GM23338 (cell line): ENCODE data around the gene GPC6. TPM values are rescaled to one million over a fixed set of nuclear protein-coding genes. Genes with fewer than 3 reads are reported as not detected.

Source experiments
- ATAC-seq: fragments of 200-7000 bp; cut with Tn5 transposase; 3 replicates; pipeline ENCODE4 v1.9.1; 2020
- DNase-seq: peaks from one replicate; pipeline ENCODE4 v3.0.0-alpha.2; 2015; ENCODE audit warnings: low spot score
- H2AFZ ChIP-seq: fragments of 200-600 bp; sonication (generic); 2 replicates; pipeline ENCODE4 v1.8.0; 2016; ENCODE audit warnings: antibody characterized with exemption, mild to moderate bottlenecking, moderate library complexity
- H3F3A ChIP-seq: fragments of 200-600 bp; sonication (generic); replicated peaks from 2 replicates; pipeline ENCODE4 v1.8.0; 2017; ENCODE audit warnings: antibody characterized with exemption, mixed run types, low read depth
- H3K27ac ChIP-seq: fragments of 200-600 bp; sonication (generic); 2 replicates; pipeline ENCODE4 v1.6.1; 2016; ENCODE audit warnings: low read depth
- H3K27me3 ChIP-seq: fragments of 200-600 bp; sonication (generic); 2 replicates; pipeline ENCODE4 v1.8.0; 2016; ENCODE audit warnings: mild to moderate bottlenecking, mixed run types, moderate library complexity; ENCODE audit not compliant: insufficient read depth
- H3K36me3 ChIP-seq: fragments of 200-600 bp; sonication (generic); 2 replicates; pipeline ENCODE4 v1.8.0; 2016; ENCODE audit warnings: mild to moderate bottlenecking; ENCODE audit not compliant: insufficient read depth
- H3K4me1 ChIP-seq: fragments of 200-600 bp; sonication (generic); 2 replicates; pipeline ENCODE4 v1.8.0; 2016; ENCODE audit warnings: mild to moderate bottlenecking, moderate library complexity; ENCODE audit not compliant: insufficient read depth
- H3K4me2 ChIP-seq: fragments of 200-600 bp; sonication (generic); 2 replicates; pipeline ENCODE4 v1.7.1; 2017; ENCODE audit warnings: mixed run types
- H3K4me3 ChIP-seq: fragments of 200-600 bp; sonication (generic); 2 replicates; pipeline ENCODE4 v1.6.1; 2016; ENCODE audit warnings: mixed run types
- H3K79me2 ChIP-seq: fragments of 200-600 bp; sonication (generic); replicated peaks from 2 replicates; pipeline ENCODE4 v1.8.0; 2017; ENCODE audit warnings: mild to moderate bottlenecking; ENCODE audit not compliant: insufficient read depth
- H3K9me2 ChIP-seq: fragments of 200-600 bp; sonication (generic); 2 replicates; pipeline ENCODE4 v1.8.0; 2017; ENCODE audit not compliant: insufficient read depth
- H4K20me1 ChIP-seq: fragments of 200-600 bp; sonication (generic); replicated peaks from 2 replicates; pipeline ENCODE4 v1.8.0; 2017; ENCODE audit warnings: mild to moderate bottlenecking; ENCODE audit not compliant: insufficient read depth
- H3K27ac Mint-ChIP-seq: 2 replicates; pipeline ENCODE4 v1.8.0; 2020; ENCODE audit warnings: inconsistent platforms, mild to moderate bottlenecking, moderate library complexity, mixed read lengths
- H3K27me3 Mint-ChIP-seq: 3 replicates; pipeline ENCODE4 v1.8.0; 2022; ENCODE audit warnings: low read depth, mild to moderate bottlenecking, moderate library complexity, mixed read lengths, inconsistent platforms; ENCODE audit not compliant: insufficient read depth, poor library complexity
- H3K36me3 Mint-ChIP-seq: 3 replicates; pipeline ENCODE4 v1.8.0; 2021; ENCODE audit warnings: low read depth, mild to moderate bottlenecking, inconsistent platforms, moderate library complexity, mixed read lengths
- H3K4me1 Mint-ChIP-seq: 3 replicates; pipeline ENCODE4 v1.8.0; 2020; ENCODE audit warnings: mild to moderate bottlenecking, inconsistent platforms, mixed read lengths
- H3K4me3 Mint-ChIP-seq: 3 replicates; pipeline ENCODE4 v1.8.0; 2021; ENCODE audit warnings: moderate library complexity, mild to moderate bottlenecking, inconsistent platforms, mixed read lengths
- H3K9me3 Mint-ChIP-seq: 3 replicates; pipeline ENCODE4 v1.8.0; 2020; ENCODE audit warnings: moderate library complexity, mild to moderate bottlenecking, inconsistent platforms, mixed read lengths
- CREB1 ChIP-seq: fragments of 250-450 bp; sonication (Bioruptor Pico); IDR thresholded peaks from 2 replicates; pipeline ENCODE4 v1.5.0; 2020; ENCODE audit warnings: low read depth, mild to moderate bottlenecking, moderate library complexity
- CTCF ChIP-seq, 2 experiments: fragments of 200-600 bp in 1 of 2; sonication (generic) in 1 of 2; conservative IDR thresholded peaks; 2 replicates each; pipeline versions ENCODE4 v1.5.1 to v1.6.1; 2016 to 2017; ENCODE audit warnings: antibody characterized with exemption in 2 of 2, low read depth in 2 of 2, mild to moderate bottlenecking in 2 of 2, moderate library complexity in 1 of 2
- ETS1 ChIP-seq: IDR thresholded peaks from 2 replicates; pipeline ENCODE4 v1.6.1; 2016; ENCODE audit warnings: antibody characterized with exemption
- NANOG ChIP-seq: IDR thresholded peaks from 2 replicates; pipeline ENCODE4 v1.6.1; 2016; ENCODE audit warnings: antibody characterized with exemption, borderline replicate concordance
- POLR2AphosphoS5 ChIP-seq: IDR thresholded peaks from 2 replicates; pipeline ENCODE4 v1.6.1; 2016; ENCODE audit warnings: antibody characterized with exemption, low read depth
- polyA plus RNA-seq: library from polyadenylated mRNA; unstranded; fragments of >200 nt; fragmentation: Nextera tagmentation; extraction: Ambion mirVana; gene quantifications from 2 replicates; pipeline ENCODE4 v1.2.1, GENCODE V29; 2016
- total RNA-seq: library from RNA; depleted of rRNA; stranded (reverse); fragments of >200 nt; shearing (Covaris generic); gene quantifications from 2 replicates; pipeline ENCODE4 v1.2.3, GENCODE V29; 2014
- TF ChIP-seq, protein P1 (sequence below): fragments of 250-450 bp; sonication (Bioruptor Pico); IDR thresholded peaks from 2 replicates; pipeline ENCODE4 v1.5.0; 2020; ENCODE audit warnings: mild to moderate bottlenecking, moderate library complexity

Gene GPC6
- total and polyA plus RNA-seq, 2 experiments from 2014 or later: 6.4 to 28.6 TPM

DNA sequence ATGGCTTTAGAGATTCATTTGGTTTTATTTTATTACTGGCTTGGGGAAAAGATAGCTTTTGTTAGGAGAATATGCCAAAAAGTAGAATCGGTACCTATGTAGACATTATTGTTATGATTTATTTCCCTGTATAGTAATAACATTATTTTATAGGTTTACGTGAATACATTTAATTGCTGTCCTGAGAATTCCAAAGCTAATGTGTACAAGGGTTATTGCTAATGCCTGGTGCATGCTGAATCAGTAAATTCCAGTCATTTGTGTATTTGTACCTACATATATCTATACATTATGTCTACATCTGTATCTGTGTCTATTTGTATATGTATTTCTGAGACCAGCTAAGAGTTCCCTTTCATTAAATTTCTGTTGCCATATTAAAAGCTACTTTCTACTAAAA is 550.9 kb downstream of the GPC6 start:
- H4K20me1 ChIP-seq: no peaks in the 10 kb centered on the region
- H3K9me2 ChIP-seq: no peaks in the 10 kb centered on the region
- DNase-seq: no peak
- Mint-ChIP-seq H3K36me3 (no peaks in the 10 kb centered on the region), H3K4me1 (peaks cover 8% of the 10 kb centered on the region; the same call in 2 of the 3 replicates), H3K4me3 (no peak overlapping the region), H3K9me3 (no peaks in the 10 kb centered on the region), H3K27ac (no peak overlapping the region), H3K27me3 (no peaks in the 10 kb centered on the region)
- H3K36me3 ChIP-seq: no peaks in the 10 kb centered on the region
- no peaks in the 10 kb centered on the region for H3F3A ChIP-seq
- no peak overlapping the region for H3K4me2 ChIP-seq
- H3K79me2 ChIP-seq: no peaks in the 10 kb centered on the region
- H3K4me3 ChIP-seq: no peak overlapping the region
- H3K27ac ChIP-seq: no peak overlapping the region
- ATAC-seq: no peak
- H2AFZ ChIP-seq: no peak overlapping the region
- H3K27me3 ChIP-seq: no peaks in the 10 kb centered on the region
- TF ChIP-seq, protein P1, sequence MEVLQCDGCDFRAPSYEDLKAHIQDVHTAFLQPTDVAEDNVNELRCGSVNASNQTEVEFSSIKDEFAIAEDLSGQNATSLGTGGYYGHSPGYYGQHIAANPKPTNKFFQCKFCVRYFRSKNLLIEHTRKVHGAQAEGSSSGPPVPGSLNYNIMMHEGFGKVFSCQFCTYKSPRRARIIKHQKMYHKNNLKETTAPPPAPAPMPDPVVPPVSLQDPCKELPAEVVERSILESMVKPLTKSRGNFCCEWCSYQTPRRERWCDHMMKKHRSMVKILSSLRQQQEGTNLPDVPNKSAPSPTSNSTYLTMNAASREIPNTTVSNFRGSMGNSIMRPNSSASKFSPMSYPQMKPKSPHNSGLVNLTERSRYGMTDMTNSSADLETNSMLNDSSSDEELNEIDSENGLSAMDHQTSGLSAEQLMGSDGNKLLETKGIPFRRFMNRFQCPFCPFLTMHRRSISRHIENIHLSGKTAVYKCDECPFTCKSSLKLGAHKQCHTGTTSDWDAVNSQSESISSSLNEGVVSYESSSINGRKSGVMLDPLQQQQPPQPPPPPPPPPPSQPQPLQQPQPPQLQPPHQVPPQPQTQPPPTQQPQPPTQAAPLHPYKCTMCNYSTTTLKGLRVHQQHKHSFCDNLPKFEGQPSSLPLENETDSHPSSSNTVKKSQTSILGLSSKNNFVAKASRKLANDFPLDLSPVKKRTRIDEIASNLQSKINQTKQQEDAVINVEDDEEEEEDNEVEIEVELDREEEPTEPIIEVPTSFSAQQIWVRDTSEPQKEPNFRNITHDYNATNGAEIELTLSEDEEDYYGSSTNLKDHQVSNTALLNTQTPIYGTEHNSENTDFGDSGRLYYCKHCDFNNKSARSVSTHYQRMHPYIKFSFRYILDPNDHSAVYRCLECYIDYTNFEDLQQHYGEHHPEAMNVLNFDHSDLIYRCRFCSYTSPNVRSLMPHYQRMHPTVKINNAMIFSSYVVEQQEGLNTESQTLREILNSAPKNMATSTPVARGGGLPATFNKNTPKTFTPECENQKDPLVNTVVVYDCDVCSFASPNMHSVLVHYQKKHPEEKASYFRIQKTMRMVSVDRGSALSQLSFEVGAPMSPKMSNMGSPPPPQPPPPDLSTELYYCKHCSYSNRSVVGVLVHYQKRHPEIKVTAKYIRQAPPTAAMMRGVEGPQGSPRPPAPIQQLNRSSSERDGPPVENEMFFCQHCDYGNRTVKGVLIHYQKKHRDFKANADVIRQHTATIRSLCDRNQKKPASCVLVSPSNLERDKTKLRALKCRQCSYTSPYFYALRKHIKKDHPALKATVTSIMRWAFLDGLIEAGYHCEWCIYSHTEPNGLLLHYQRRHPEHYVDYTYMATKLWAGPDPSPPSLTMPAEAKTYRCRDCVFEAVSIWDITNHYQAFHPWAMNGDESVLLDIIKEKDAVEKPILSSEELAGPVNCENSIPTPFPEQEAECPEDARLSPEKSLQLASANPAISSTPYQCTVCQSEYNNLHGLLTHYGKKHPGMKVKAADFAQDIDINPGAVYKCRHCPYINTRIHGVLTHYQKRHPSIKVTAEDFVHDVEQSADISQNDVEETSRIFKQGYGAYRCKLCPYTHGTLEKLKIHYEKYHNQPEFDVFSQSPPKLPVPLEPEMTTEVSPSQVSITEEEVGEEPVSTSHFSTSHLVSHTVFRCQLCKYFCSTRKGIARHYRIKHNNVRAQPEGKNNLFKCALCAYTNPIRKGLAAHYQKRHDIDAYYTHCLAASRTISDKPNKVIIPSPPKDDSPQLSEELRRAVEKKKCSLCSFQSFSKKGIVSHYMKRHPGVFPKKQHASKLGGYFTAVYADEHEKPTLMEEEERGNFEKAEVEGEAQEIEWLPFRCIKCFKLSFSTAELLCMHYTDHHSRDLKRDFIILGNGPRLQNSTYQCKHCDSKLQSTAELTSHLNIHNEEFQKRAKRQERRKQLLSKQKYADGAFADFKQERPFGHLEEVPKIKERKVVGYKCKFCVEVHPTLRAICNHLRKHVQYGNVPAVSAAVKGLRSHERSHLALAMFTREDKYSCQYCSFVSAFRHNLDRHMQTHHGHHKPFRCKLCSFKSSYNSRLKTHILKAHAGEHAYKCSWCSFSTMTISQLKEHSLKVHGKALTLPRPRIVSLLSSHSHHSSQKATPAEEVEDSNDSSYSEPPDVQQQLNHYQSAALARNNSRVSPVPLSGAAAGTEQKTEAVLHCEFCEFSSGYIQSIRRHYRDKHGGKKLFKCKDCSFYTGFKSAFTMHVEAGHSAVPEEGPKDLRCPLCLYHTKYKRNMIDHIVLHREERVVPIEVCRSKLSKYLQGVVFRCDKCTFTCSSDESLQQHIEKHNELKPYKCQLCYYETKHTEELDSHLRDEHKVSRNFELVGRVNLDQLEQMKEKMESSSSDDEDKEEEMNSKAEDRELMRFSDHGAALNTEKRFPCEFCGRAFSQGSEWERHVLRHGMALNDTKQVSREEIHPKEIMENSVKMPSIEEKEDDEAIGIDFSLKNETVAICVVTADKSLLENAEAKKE: no peak
- TF ChIP-seq ETS1 (no peak), POLR2AphosphoS5 (no peak), NANOG (no peak), CTCF (conservative IDR thresholded peaks at IDR 0.05; ENCODE audit: low read depth in 2 of 2) (no peak), CREB1 (CRISPR knock-in tag) (no peak)
- no peaks in the 10 kb centered on the region for H3K4me1 ChIP-seq
